GM12878 (cell line): ENCODE measurements around the gene WNK1. TPM values are rescaled to one million over a fixed set of nuclear protein-coding genes. Genes with fewer than 3 reads are reported as not detected.

Experiments used
- EP300 ChIP-seq, 2 experiments: fragments of 150-350 bp in 1 of 2; IDR thresholded peaks; 2 replicates each; pipeline ENCODE4 v1.6.1; 2011 to 2012; ENCODE audit warnings: low read depth in 2 of 2, low read length in 2 of 2, borderline replicate concordance in 1 of 2, improper control_type of control experiment in 1 of 2, inconsistent platforms in 1 of 2; ENCODE audit not compliant: control insufficient read depth in 1 of 2
- IKZF1 ChIP-seq: fragments of 450-650 bp; conservative IDR thresholded peaks from 2 replicates; pipeline ENCODE4 v1.6.1; 2017; ENCODE audit warnings: antibody characterized with exemption, mild to moderate bottlenecking
- SMC3 ChIP-seq: IDR thresholded peaks from 2 replicates; pipeline ENCODE4 v1.6.1; 2011; ENCODE audit warnings: low read length, improper control_type of control experiment, borderline replicate concordance
- ZNF207 ChIP-seq: fragments of 450-650 bp; IDR thresholded peaks from 2 replicates; pipeline ENCODE4 v1.6.1; 2014; ENCODE audit warnings: antibody characterized with exemption, mild to moderate bottlenecking, borderline replicate concordance
- polyA plus RNA-seq, 11 experiments: library from polyadenylated mRNA; depleted of rRNA in 4 of 11; unstranded in 6 of 11; stranded (reverse) in 5 of 11; fragments of >200 nt; fragmentation: Nextera tagmentation in 4 of 11; fragmentation: Illumina TruSeq in 1 of 11; extraction: Ambion mirVana in 4 of 11; extraction: Trizol in 1 of 11; gene quantifications; 1 replicate in 1 of 11; 2 replicates in 10 of 11; pipeline versions ENCODE4 v1.2.1 to v1.2.3, GENCODE V29; 2011 to 2016; ENCODE audit warnings: inconsistent platforms in 2 of 11, missing spikeins in 2 of 11, low read depth in 1 of 11
- total RNA-seq, 4 experiments: library from RNA; depleted of rRNA in 3 of 4; stranded (reverse); fragments of >200 nt in 3 of 4; fragmentation: Illumina TruSeq in 1 of 4; extraction: Trizol in 1 of 4; gene quantifications; 2 replicates each; pipeline versions ENCODE4 v1.2.1 to v1.2.3, GENCODE V29; 2013 to 2021
- TF ChIP-seq, protein P1 (sequence below): fragments of 450-650 bp; IDR thresholded peaks from 2 replicates; pipeline ENCODE4 v1.6.1; 2017; ENCODE audit warnings: low read depth, mild to moderate bottlenecking, moderate library complexity
- TF ChIP-seq, protein P2 (sequence below), 3 experiments: IDR thresholded peaks in 2 of 3; conservative IDR thresholded peaks in 1 of 3; 2 replicates each; pipeline ENCODE4 v1.5.1; 2011; ENCODE audit warnings: low read depth in 3 of 3, low read length in 3 of 3, mild to moderate bottlenecking in 3 of 3, control low read depth in 2 of 3, moderate library complexity in 2 of 3, inconsistent platforms in 1 of 3, mixed read lengths in 1 of 3; ENCODE audit not compliant: control insufficient read depth in 2 of 3, insufficient read depth in 1 of 3; ENCODE audit errors: extremely low read depth in 1 of 3
- TF ChIP-seq, protein P3 (sequence below): fragments of 150-350 bp; IDR thresholded peaks from 2 replicates; pipeline ENCODE4 v1.6.1; 2014; ENCODE audit warnings: mild to moderate bottlenecking, low read depth, low read length

The WNK1 gene
- total and polyA plus RNA-seq, 10 of the 15 experiments (the other 5 are each of a cell fraction or from before 2014, with no cell fraction given), result 9.6 to 151 (median 86.6) TPM

DNA sequence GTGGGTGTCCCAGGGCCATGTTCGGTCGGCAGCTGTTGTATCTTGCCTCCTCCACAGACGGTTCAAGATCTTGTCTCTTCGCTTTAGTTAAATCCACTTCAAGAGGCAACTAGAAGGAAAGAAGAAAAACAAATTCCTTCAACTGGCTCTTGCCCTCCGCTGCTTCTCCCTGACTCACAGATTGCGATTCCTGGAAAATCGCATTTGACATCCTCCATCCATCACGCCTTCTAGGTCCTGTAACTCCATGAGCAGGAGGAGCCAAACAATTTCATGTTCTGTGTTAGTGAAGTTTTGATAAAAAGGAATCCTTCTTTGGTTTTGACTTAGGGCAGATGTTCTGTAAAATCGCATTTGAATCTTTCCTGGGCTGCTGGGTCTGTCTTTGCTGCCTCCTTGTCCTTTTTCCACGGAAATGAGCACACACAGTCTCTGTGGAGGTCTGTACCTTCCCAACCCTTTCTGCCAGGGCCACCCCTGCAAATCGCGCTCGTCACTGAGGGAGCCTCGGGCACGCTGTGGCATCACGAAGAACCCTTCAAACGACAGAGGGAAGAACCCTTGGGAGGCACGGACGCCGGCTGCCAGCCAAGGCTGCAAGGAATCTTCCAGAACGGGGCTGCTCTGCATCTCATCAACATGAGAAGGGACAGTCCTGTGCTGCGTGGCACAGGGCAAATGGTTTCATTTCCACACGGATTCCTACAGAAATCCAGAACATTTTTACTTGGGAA is 164.5 kb downstream of the WNK1 start (continued):
- TF ChIP-seq IKZF1, result no peak
- TF ChIP-seq, protein P1, sequence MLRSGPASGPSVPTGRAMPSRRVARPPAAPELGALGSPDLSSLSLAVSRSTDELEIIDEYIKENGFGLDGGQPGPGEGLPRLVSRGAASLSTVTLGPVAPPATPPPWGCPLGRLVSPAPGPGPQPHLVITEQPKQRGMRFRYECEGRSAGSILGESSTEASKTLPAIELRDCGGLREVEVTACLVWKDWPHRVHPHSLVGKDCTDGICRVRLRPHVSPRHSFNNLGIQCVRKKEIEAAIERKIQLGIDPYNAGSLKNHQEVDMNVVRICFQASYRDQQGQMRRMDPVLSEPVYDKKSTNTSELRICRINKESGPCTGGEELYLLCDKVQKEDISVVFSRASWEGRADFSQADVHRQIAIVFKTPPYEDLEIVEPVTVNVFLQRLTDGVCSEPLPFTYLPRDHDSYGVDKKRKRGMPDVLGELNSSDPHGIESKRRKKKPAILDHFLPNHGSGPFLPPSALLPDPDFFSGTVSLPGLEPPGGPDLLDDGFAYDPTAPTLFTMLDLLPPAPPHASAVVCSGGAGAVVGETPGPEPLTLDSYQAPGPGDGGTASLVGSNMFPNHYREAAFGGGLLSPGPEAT, result no peak
- TF ChIP-seq, protein P2, sequence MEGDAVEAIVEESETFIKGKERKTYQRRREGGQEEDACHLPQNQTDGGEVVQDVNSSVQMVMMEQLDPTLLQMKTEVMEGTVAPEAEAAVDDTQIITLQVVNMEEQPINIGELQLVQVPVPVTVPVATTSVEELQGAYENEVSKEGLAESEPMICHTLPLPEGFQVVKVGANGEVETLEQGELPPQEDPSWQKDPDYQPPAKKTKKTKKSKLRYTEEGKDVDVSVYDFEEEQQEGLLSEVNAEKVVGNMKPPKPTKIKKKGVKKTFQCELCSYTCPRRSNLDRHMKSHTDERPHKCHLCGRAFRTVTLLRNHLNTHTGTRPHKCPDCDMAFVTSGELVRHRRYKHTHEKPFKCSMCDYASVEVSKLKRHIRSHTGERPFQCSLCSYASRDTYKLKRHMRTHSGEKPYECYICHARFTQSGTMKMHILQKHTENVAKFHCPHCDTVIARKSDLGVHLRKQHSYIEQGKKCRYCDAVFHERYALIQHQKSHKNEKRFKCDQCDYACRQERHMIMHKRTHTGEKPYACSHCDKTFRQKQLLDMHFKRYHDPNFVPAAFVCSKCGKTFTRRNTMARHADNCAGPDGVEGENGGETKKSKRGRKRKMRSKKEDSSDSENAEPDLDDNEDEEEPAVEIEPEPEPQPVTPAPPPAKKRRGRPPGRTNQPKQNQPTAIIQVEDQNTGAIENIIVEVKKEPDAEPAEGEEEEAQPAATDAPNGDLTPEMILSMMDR (IDR thresholded peaks at IDR 0.05 in 2 of 3, conservative IDR thresholded peaks at IDR 0.05 in 1 of 3; ENCODE audit: control insufficient read depth in 2 of 3, extremely low read depth in 1 of 3, insufficient read depth in 1 of 3, low read depth in 3 of 3, low read length in 3 of 3), result no peak
- TF ChIP-seq EP300 (IDR thresholded peaks at IDR 0.05; ENCODE audit: borderline replicate concordance in 1 of 2, control insufficient read depth in 1 of 2, low read depth in 2 of 2, low read length in 2 of 2), result no peak
- TF ChIP-seq SMC3, result no peak
- TF ChIP-seq ZNF207, result no peak
- TF ChIP-seq, protein P3, sequence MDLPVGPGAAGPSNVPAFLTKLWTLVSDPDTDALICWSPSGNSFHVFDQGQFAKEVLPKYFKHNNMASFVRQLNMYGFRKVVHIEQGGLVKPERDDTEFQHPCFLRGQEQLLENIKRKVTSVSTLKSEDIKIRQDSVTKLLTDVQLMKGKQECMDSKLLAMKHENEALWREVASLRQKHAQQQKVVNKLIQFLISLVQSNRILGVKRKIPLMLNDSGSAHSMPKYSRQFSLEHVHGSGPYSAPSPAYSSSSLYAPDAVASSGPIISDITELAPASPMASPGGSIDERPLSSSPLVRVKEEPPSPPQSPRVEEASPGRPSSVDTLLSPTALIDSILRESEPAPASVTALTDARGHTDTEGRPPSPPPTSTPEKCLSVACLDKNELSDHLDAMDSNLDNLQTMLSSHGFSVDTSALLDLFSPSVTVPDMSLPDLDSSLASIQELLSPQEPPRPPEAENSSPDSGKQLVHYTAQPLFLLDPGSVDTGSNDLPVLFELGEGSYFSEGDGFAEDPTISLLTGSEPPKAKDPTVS, result no peak
